AG09309 (cell line): Measurements from ENCODE around the gene FKRP.

Experiments used
- DNase-seq: peaks from one replicate; pipeline ENCODE4 v3.0.0-alpha.2; 2010; ENCODE audit warnings: low read depth
- H3K4me3 ChIP-seq: 2 replicates; pipeline ENCODE4 v1.5.1; 2011; ENCODE audit warnings: mild to moderate bottlenecking, low read depth, low read length, moderate library complexity; ENCODE audit not compliant: control insufficient read depth
- CTCF ChIP-seq: IDR thresholded peaks from 2 replicates; pipeline ENCODE4 v1.5.1; 2011; ENCODE audit warnings: mild to moderate bottlenecking, low read depth, low read length, inconsistent platforms; ENCODE audit not compliant: insufficient read depth, control insufficient read depth; ENCODE audit errors: missing control alignments

The FKRP gene

GRCh38 chr19:46720503-46721239, 25.2 kb upstream of the FKRP start:
- no peak overlapping the region for H3K4me3 ChIP-seq
- DNase-seq: no peak
- TF ChIP-seq CTCF: no peak

- TF ChIP-seq CTCF: peak; percentile 20
- no peak overlapping the region for H3K4me3 ChIP-seq
- no peak for DNase-seq
Measured at GRCh38 chr19:46721269-46722003, 24.4 kb upstream of the FKRP start.

- no peak for DNase-seq
- no peak overlapping the region for H3K4me3 ChIP-seq
- TF ChIP-seq CTCF: no peak
Measured at GRCh38 chr19:46722004-46722380, 23.9 kb upstream of the FKRP start.

GRCh38 chr19:46722421-46723022, 23.3 kb upstream of the FKRP start:
- TF ChIP-seq CTCF: no peak
- DNase-seq: no peak
- H3K4me3 ChIP-seq: no peak overlapping the region

- H3K4me3 ChIP-seq: no peak overlapping the region
- TF ChIP-seq CTCF: no peak
- no peak for DNase-seq
Measured at GRCh38 chr19:46723023-46723461, 22.8 kb upstream of the FKRP start.

GRCh38 chr19:46723471-46723870, 22.4 kb upstream of the FKRP start:
- no peak for TF ChIP-seq CTCF
- no peak for DNase-seq
- H3K4me3 ChIP-seq: no peak overlapping the region
